DMS79 (cell line): Measurements from ENCODE around the gene SYP.

Source experiments
- DNase-seq: peaks from one replicate; lab custom pipeline; 2025; lab: John Stamatoyannopoulos, UW

Gene SYP

DNA sequence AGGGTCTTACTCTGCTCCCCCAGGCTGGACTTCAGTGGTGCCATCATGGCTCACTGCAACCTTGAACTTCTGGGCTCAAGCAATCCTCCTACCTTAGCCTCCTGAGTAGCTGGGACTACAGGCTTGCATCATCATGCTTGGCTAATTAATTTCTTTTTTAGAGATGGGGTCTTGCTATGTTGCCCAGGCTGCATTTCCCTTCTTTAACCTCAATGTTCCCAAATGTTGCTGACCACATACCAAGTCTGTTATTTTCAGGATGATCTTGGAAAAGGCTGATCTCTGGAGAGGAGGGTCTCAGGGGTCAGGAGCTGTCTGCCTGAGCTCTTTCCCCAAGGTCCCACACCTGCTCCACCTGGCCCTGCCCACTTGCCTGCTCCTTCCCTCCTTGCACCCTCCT, 20.1 kb upstream of the SYP start:
- no peak for DNase-seq

DNA sequence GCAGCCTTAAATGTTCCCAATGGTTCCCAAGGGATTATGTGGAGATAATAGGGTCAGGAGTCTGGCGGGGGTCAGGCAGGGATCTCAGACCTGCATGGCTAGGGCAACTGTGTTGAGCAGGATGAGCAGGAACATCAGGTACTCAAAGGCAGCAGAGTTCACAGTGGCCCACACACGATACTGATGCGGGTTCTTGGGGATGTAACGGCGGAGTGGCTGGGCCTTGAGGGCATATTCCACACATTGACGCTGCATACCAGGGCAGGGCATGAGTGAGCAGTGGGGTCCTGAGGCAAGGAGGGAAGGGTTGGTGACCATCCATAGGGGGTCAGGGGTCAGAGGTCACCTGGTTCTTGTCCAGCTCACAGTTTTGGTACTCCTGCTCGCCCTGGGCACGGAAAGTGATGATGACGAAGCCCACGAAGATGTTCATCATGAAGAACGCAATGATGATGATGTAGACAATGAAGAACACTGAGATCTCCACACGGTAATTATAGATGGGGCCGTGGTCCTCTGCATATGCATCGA, 15.1 kb upstream of the SYP start:
- no peak for DNase-seq

DNA sequence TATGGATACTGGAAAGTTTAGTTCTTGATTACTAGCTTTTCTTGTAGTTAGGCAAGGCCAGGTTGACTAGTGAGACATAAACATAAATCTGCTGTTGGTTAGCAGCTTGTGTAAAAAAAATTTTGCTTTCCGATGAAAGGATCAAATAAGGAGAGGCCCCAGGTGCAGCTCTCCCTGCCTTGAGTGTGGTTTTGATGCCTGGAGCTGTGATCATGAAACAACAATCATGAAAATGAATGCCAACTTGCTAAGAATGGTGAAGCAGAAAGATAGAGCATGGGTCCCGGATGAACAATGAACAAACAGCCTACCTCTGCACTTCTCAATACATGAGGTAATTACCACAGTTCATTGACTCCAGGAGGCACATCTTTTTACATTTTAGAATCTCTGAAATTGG, 14.4 kb upstream of the SYP start:
- no peak for DNase-seq

DNA sequence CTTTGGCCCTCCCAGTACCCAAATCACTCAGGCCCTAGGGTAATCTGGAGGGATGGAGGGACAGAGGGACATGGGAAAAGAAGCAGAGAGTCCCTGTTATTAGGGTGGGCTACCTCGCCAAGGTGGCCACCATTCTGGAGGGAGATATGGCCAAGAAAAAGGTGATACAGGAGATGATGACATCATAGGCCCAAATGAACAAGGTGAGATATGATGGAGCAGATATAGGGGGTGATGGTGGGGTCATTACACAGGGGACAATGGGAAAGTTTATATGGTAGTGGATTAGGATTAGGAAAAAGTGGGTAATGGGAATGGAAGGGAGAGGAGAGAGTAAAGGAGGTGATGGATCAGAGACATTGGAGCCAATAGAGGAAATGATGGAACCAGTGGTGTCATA, 12.9 kb upstream of the SYP start:
- no peak for DNase-seq

- DNase-seq: no peak
These were observed 12.2 kb upstream of the SYP start for GRCh38 chrX:49212209-49212608.

GRCh38 chrX:49211074-49211473, 11.1 kb upstream of the SYP start:
- no peak for DNase-seq

GRCh38 chrX:49210406-49210805, 10.4 kb upstream of the SYP start:
- DNase-seq: no peak

GRCh38 chrX:49209434-49210251, 9.7 kb upstream of the SYP start:
- DNase-seq: no peak

- no peak for DNase-seq
These were observed 8.4 kb upstream of the SYP start for GRCh38 chrX:49208399-49208798.

GRCh38 chrX:49206543-49206942, 6.5 kb upstream of the SYP start:
- DNase-seq: no peak

DNA sequence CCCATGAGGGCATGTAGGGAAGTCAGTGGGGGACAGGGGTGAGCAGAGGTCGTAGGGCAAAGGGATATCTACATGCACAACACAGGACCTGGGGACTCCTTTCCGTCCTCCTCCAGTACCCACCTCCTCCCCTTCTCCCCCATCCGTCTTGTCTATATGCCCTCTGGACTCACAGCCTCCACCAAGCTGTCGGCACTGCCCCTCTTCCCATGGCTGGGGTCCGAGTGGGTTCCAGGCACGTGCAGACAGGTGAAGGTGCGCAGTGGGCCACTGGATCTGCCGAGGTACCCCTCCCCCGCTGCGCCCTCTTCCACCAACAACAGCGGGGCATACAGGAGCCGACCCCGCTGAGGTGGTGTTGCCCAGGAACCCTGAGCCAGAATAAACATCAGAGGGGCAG, 5.5 kb upstream of the SYP start:
- no peak for DNase-seq

- no peak for DNase-seq
These were observed 4.7 kb upstream of the SYP start for GRCh38 chrX:49204709-49205108.

- no peak for DNase-seq
These were observed 4.0 kb upstream of the SYP start for GRCh38 chrX:49204017-49204416.

DNA sequence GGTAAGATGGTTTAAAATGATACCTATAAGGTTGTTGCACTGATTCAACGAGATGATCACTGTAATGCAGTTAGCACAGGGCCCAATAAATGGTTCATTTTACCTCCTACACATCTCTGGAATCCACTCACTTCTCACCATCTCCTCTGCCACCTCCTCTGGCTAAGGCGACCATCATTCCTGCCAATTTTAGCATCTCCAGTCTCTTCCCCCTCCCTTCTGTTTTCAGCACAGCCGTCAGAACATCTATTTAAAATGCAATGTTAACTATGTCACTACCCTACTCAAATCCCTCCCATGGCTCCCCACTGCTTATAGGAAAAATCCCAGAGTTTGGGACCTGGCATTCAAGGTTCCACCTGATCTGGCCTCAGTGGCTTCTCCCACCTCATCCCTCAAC, 3.5 kb upstream of the SYP start:
- DNase-seq: no peak

DNA sequence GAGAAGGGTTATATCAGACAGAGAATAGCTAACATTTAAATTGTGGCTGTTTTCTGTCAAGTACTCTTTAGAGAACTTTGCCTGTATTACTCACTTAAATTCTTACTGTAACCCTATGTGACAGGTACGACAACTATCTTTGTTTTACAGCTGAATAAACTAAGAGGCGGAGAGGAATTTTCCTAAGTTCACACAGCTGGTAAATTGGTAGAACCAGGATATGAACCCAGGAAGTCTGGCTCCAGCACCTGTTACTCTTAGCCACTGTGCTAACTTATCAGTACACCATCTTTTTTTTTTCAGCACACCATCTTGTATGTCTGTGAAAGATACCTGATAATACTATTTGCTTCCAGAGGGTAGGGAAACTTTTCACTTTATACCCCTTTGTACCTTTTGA, 2.0 kb upstream of the SYP start:
- DNase-seq: no peak

DNA sequence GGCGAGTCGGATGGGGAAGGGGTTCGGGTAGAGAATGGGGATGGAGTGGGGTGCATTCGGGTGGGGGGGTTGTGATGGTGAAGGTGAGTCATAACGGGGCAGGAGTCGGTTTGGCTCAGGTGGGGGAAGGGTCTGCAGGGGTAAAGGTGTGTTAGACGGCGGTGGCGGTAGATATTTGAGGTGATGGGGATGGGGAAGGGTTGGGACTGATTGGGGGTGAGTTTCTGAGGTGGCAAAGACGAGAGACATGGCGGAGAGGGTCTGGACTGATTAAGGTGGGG, 738 bp downstream of the SYP start:
- DNase-seq: no peak

GRCh38 chrX:49198540-49199314, 1.3 kb downstream of the SYP start:
- DNase-seq: no peak

GRCh38 chrX:49197543-49198087, 2.4 kb downstream of the SYP start:
- DNase-seq: no peak

DNA sequence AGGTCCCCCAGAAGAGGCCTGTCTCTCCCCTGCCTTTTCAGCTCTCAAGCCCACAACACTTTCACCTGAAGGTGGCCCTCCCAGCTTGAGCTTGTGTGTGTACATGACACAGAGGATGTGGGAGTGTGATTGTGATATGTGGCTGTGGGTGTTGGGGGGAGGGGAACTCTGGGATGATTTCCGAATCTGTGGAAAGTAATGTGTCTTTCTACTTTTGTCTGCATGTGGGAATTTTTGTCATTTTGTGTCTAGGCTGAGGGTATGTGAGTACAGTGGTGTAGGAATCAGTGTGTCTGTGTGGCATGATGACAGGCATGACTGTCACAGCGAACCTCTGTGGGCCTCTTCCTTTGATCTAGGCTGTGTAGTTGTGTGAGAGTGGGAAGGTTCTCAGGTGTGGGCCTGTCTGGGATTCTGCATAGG, 6.4 kb downstream of the SYP start:
- no peak for DNase-seq

DNA sequence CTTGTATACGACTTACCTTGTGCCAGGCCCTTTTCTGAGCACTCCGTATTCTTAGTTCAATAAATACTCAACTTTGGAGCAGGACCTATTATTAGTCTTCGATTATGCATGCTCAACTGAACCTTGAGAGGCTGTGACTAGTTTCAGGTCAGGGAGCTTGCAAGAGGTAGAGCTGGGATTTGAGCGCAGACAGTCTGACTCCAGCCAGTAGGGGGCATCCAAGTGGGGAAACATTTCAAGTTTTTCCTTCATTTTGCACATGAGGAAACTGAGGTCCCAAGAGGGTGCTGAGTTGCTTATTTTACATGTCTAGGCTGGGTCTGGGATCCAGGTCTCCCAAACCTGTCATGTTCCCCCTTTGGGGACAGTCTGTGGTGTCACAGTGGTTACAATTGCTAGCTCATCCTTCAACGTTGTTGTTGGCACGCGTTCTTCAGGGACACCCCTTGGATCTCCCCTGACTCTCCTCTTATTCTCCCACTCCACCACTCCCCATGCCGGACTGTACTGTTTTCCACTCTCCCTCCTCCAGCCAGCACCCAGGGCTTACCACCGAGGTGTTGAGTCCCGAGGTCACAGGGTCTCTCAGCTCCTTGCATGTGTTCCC, 7.2 kb downstream of the SYP start:
- DNase-seq: no peak

DNA sequence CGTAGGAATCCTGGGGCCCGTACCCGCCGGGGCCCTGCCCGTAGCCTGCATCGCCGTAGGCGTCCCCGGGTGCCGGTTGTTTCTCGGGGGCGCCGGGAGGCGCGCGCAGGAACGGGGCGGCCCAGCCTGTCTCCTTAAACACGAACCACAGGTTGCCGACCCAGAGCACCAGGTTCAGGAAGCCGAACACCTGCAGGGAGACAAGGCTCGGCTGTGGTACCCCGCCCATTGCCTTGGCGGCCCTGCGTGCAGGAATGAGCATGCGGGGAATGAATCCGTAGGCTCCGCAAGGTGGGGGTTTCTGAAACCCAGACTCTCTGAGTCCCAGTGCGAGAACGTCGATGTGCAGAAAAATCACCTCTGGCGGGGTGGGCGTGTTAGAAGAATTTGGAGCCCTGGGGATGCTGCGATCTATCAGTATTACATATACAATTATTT, 8.4 kb downstream of the SYP start:
- no peak for DNase-seq

- peak; percentile 97 for DNase-seq
These were observed 9.0 kb downstream of the SYP start for GRCh38 chrX:49190821-49191573.
